SH-SY5Y (cell line): ENCODE data around the gene CASK.

ENCODE experiments used
- GATA2 ChIP-seq: IDR thresholded peaks from 2 replicates; pipeline ENCODE4 v1.6.1; 2011; ENCODE audit warnings: mild to moderate bottlenecking, low read depth, low read length
- GATA3 ChIP-seq: IDR thresholded peaks from 2 replicates; pipeline ENCODE4 v1.6.1; 2011; ENCODE audit warnings: low read depth, mild to moderate bottlenecking, low read length, moderate library complexity

GRCh38 chrX:41588271-41588670, 335.1 kb downstream of the CASK start:
- TF ChIP-seq GATA3, result no peak
- no peak for TF ChIP-seq GATA2
